HS-27A (cell line): ENCODE data around the gene RNF212.
"Not testable (repeated sequence)": the region's sequence is repeated elsewhere in the genome, so short reads cannot be mapped to it uniquely, and the experiment has no call there.

Experiments used
- DNase-seq: peaks from one replicate; pipeline ENCODE4 v3.0.0-alpha.2; 2012; ENCODE audit warnings: low read depth, missing footprints

RNF212 gene

GRCh38 chr4:1065732-1066131, 47.6 kb downstream of the RNF212 start:
- DNase-seq: no peak

- no peak for DNase-seq
These were observed 50.9 kb downstream of the RNF212 start for GRCh38 chr4:1062419-1062818.

GRCh38 chr4:1061760-1062159, 51.6 kb downstream of the RNF212 start:
- DNase-seq: no peak

- no peak for DNase-seq
These were observed 52.2 kb downstream of the RNF212 start for GRCh38 chr4:1061056-1061700.

GRCh38 chr4:1060621-1061020, 52.7 kb downstream of the RNF212 start:
- DNase-seq: no peak

- DNase-seq: no peak
These were observed 53.2 kb downstream of the RNF212 start for GRCh38 chr4:1060121-1060520.

- DNase-seq: no peak
These were observed 54.2 kb downstream of the RNF212 start for GRCh38 chr4:1058997-1059665.

- no peak for DNase-seq
These were observed 55.0 kb downstream of the RNF212 start for GRCh38 chr4:1058198-1058996.

- no peak for DNase-seq
These were observed 56.0 kb downstream of the RNF212 start for GRCh38 chr4:1057403-1057745.

GRCh38 chr4:1056671-1057402, 56.5 kb downstream of the RNF212 start:
- no peak for DNase-seq

GRCh38 chr4:1055721-1056590, 57.4 kb downstream of the RNF212 start:
- DNase-seq: no peak

- DNase-seq: not testable (repeated sequence)
These were observed 58.1 kb downstream of the RNF212 start for GRCh38 chr4:1055243-1055701.

GRCh38 chr4:1054696-1055242, 58.6 kb downstream of the RNF212 start:
- DNase-seq: not testable (repeated sequence)

GRCh38 chr4:1053891-1054290, 59.5 kb downstream of the RNF212 start:
- DNase-seq: not testable (repeated sequence)

- DNase-seq: no peak
These were observed 60.2 kb downstream of the RNF212 start for GRCh38 chr4:1053080-1053661.

- no peak for DNase-seq
These were observed 61.1 kb downstream of the RNF212 start for GRCh38 chr4:1052231-1052671.

- DNase-seq: no peak
These were observed 61.9 kb downstream of the RNF212 start for GRCh38 chr4:1051472-1051871.

- no peak for DNase-seq
These were observed 62.7 kb downstream of the RNF212 start for GRCh38 chr4:1050486-1051213.

GRCh38 chr4:1049591-1049905, 63.8 kb downstream of the RNF212 start:
- DNase-seq: no peak
